Parathyroid adenoma (tissue), 2 donors: ENCODE data around the gene DCHS1.

Experiments used
- H2AFZ ChIP-seq: fragments of 300-600 bp; sonication (generic); one replicate; pipeline ENCODE4 v1.7.0; 2017; ENCODE audit warnings: antibody characterized with exemption, mild to moderate bottlenecking
- H3K27ac ChIP-seq: fragments of 300-600 bp; sonication (generic); one replicate; pipeline ENCODE4 v1.7.0; 2017
- H3K27me3 ChIP-seq: fragments of 300-600 bp; sonication (generic); one replicate; pipeline ENCODE4 v1.7.0; 2017; ENCODE audit warnings: low read length; ENCODE audit not compliant: control insufficient read depth, insufficient read depth
- H3K36me3 ChIP-seq: fragments of 300-600 bp; sonication (generic); one replicate; pipeline ENCODE4 v1.7.0; 2017; ENCODE audit warnings: low read length; ENCODE audit not compliant: control insufficient read depth, insufficient read depth
- H3K4me1 ChIP-seq: fragments of 300-600 bp; sonication (generic); one replicate; pipeline ENCODE4 v1.7.0; 2017; ENCODE audit warnings: control low read depth
- H3K4me2 ChIP-seq: fragments of 300-600 bp; sonication (generic); one replicate; pipeline ENCODE4 v1.7.0; 2017; ENCODE audit warnings: low read length
- H3K4me3 ChIP-seq: fragments of 300-600 bp; sonication (generic); one replicate; pipeline ENCODE4 v1.7.0; 2017; ENCODE audit warnings: low read depth, low read length
- H3K79me2 ChIP-seq: fragments of 300-600 bp; sonication (generic); one replicate; pipeline ENCODE4 v1.7.0; 2017; ENCODE audit warnings: control low read depth
- H3K9ac ChIP-seq: fragments of 300-600 bp; sonication (generic); one replicate; pipeline ENCODE4 v1.7.0; 2017; ENCODE audit warnings: mild to moderate bottlenecking
- H3K9me3 ChIP-seq: fragments of 300-600 bp; sonication (generic); one replicate; pipeline ENCODE4 v1.7.0; 2017; ENCODE audit warnings: low read length; ENCODE audit not compliant: control insufficient read depth
- CTCF ChIP-seq: fragments of 300-600 bp; sonication (generic); IDR thresholded peaks from one replicate; pipeline ENCODE4 v1.7.0; 2017; ENCODE audit warnings: antibody characterized with exemption, mild to moderate bottlenecking
- donor health status: primary hyperparathyroidism.

Gene DCHS1

GRCh38 chr11:6618117-6619003, 37.2 kb downstream of the DCHS1 start:
- no peaks in the 10 kb centered on the region for H3K9me3 ChIP-seq
- H3K27me3 ChIP-seq, result no peaks in the 10 kb centered on the region
- H2AFZ ChIP-seq, result peak overlapping the region; percentile 33
- no peaks in the 10 kb centered on the region for H3K36me3 ChIP-seq
- peak overlapping the region; percentile 91 for H3K4me2 ChIP-seq
- no peak for TF ChIP-seq CTCF
- H3K4me1 ChIP-seq, result peaks cover 2% of the 10 kb centered on the region
- H3K4me3 ChIP-seq, result peak overlapping the region; percentile 81
- H3K9ac ChIP-seq, result no peak overlapping the region
- H3K27ac ChIP-seq, result peak overlapping the region; percentile 67
- no peaks in the 10 kb centered on the region for H3K79me2 ChIP-seq

GRCh38 chr11:6617315-6617781, 38.3 kb downstream of the DCHS1 start:
- H3K4me3 ChIP-seq, result no peak overlapping the region

GRCh38 chr11:6616596-6617250, 38.9 kb downstream of the DCHS1 start:
- no peak for TF ChIP-seq CTCF
- Histone ChIP-seq H3K4me2 (no peak overlapping the region), H3K27ac (no peak overlapping the region)

More at GRCh38 chr11:6617315-6617781, 38.3 kb downstream of the DCHS1 start:
- Histone ChIP-seq H3K36me3 (no peaks in the 10 kb centered on the region), H3K4me1 (peaks cover 2% of the 10 kb centered on the region), H3K9me3 (no peaks in the 10 kb centered on the region), H3K9ac (no peak overlapping the region), H2AFZ (no peak overlapping the region), H3K79me2 (no peaks in the 10 kb centered on the region), H3K27me3 (no peaks in the 10 kb centered on the region), H3K27ac (no peak overlapping the region), H3K4me2 (no peak overlapping the region)
- TF ChIP-seq CTCF, result no peak

GRCh38 chr11:6615882-6616585, 39.6 kb downstream of the DCHS1 start:
- Histone ChIP-seq H3K4me3 (no peak overlapping the region), H3K9me3 (no peaks in the 10 kb centered on the region), H3K27ac (no peak overlapping the region), H3K36me3 (no peaks in the 10 kb centered on the region), H3K4me1 (peaks cover 5% of the 10 kb centered on the region), H3K9ac (no peak overlapping the region), H3K79me2 (no peaks in the 10 kb centered on the region), H3K4me2 (no peak overlapping the region), H2AFZ (no peak overlapping the region), H3K27me3 (no peaks in the 10 kb centered on the region)
- TF ChIP-seq CTCF, result no peak

More at GRCh38 chr11:6616596-6617250, 38.9 kb downstream of the DCHS1 start:
- H3K9me3 ChIP-seq, result no peaks in the 10 kb centered on the region
- H3K4me3 ChIP-seq, result no peak overlapping the region
- H3K9ac ChIP-seq, result no peak overlapping the region
- H3K79me2 ChIP-seq, result no peaks in the 10 kb centered on the region
- no peak overlapping the region for H2AFZ ChIP-seq
- H3K4me1 ChIP-seq, result peaks cover 2% of the 10 kb centered on the region
- H3K27me3 ChIP-seq, result no peaks in the 10 kb centered on the region
- H3K36me3 ChIP-seq, result no peaks in the 10 kb centered on the region
